Spinal cord (tissue), 10 donors: ENCODE measurements around the gene KCNH8. TPM values are rescaled to one million over a fixed set of nuclear protein-coding genes. Genes with fewer than 3 reads are reported as not detected.
"Not testable (repeated sequence)": the region's sequence is repeated elsewhere in the genome, so short reads cannot be mapped to it uniquely, and the experiment has no call there.

ENCODE experiments used
- DNase-seq, 6 donors: peaks; one replicate each; pipeline versions ENCODE4 v3.0.0 to v3.0.0-alpha.2; 2013 to 2015; ENCODE audit warnings: low spot score in 6 of 6, low read depth in 4 of 6
- H3K27ac ChIP-seq: one replicate; pipeline ENCODE4 v1.5.1; 2013; ENCODE audit warnings: low read depth, low read length, control low read depth
- H3K27me3 ChIP-seq: one replicate; pipeline ENCODE4 v1.6.1; 2013; ENCODE audit warnings: low read length; ENCODE audit not compliant: control insufficient read depth, insufficient read depth
- H3K36me3 ChIP-seq: one replicate; pipeline ENCODE4 v1.6.1; 2013; ENCODE audit warnings: low read length; ENCODE audit not compliant: control insufficient read depth, insufficient read depth
- H3K4me1 ChIP-seq: one replicate; pipeline ENCODE4 v1.6.1; 2013; ENCODE audit warnings: low read length; ENCODE audit not compliant: control insufficient read depth, insufficient read depth
- H3K4me3 ChIP-seq: one replicate; pipeline ENCODE4 v1.5.1; 2013; ENCODE audit warnings: low read depth, low read length, control low read depth
- H3K9me3 ChIP-seq: one replicate; pipeline ENCODE4 v1.6.1; 2013; ENCODE audit warnings: low read length; ENCODE audit not compliant: control insufficient read depth, insufficient read depth
- WGBS: methylation state at CpG from one replicate; pipeline ENCODE4 v1.1.5; 2013; ENCODE audit warnings: missing lambda C conversion rate; ENCODE audit not compliant: insufficient coverage; 5-methylcytosine and 5-hydroxymethylcytosine counted together
- polyA plus RNA-seq, 2 donors: library from polyadenylated mRNA; unstranded; fragments of 120-200 nt; gene quantifications; one replicate each; pipeline ENCODE4 v1.2.1, GENCODE V29; 2013; ENCODE audit not compliant: insufficient read length in 2 of 2
- total RNA-seq, 2 donors: library from RNA; depleted of rRNA in 1 of 2; stranded (reverse); fragments of 120-200 nt in 1 of 2; fragments of >200 nt in 1 of 2; gene quantifications; one replicate each; pipeline versions ENCODE4 v1.2.3 to v1.2.4, GENCODE V29; 2013 to 2014
- donor health status: healthy.

Gene KCNH8
- total and polyA plus RNA-seq, 4 donors = 4.1 to 10.6 (median 7.8) TPM

DNA sequence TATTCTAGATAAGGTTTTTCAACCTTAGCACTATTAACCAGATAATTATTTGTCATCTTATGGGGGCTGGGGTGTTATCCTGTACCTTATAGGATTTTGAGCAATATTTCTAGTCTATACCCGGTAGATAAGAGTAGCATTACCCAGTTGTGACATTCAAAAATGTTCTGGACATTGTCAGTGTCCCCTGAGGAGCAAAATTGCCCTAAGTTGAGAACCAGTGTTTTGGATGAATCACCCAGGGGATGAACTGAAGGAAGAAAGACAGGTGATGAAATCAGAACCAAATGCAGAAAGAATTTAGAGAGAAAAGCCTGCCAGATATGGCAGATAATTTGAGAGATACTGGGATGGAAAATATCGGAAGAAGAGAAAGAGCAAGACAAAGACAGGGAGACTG is 58.2 kb downstream of the KCNH8 start:
- 93% methylated on average over 2 of the region's 2 CpGs for WGBS
- H3K27ac ChIP-seq = no peak overlapping the region

DNA sequence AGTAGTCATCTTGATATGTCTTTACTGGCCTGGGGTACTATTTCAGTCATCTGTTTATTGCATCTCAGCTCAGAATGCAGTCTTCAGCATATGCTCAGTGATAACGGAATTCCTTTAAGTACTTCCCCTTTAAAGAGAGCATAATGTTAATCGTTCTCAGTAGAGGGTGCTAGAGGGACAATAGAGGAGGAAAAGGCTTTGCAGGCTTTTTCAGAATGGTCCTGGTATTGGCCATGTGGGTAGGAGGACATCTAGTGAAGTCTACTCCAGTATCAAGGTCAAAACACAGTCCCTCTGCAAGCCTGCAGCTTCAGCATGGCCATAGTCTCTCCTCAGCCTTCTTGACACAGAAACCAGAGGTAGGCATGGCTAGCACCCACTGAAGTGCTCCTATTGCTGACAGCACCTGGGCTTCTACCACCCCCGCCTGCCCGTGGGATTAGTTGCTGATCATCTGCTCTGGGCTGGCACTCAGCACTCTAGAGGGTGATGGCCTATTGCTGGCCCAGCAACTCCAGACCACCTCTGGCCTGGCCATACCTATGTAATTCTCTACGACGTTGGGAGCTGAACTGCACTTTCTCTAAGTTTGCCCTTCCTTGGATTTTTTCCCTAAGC is 65.4 kb downstream of the KCNH8 start:
- Histone ChIP-seq H3K4me3 (no peak overlapping the region), H3K9me3 (no peaks in the 10 kb centered on the region), H3K4me1 (no peaks in the 10 kb centered on the region), H3K27ac (no peak overlapping the region), H3K27me3 (no peaks in the 10 kb centered on the region), H3K36me3 (no peaks in the 10 kb centered on the region)
- no peak for DNase-seq
- WGBS = 97% methylated on average over 2 of the region's 6 CpGs

More for the DNA sequence above, 58.2 kb downstream of the KCNH8 start:
- DNase-seq = no peak
- Histone ChIP-seq H3K36me3 (no peaks in the 10 kb centered on the region), H3K4me3 (no peak overlapping the region), H3K9me3 (no peaks in the 10 kb centered on the region), H3K4me1 (no peaks in the 10 kb centered on the region), H3K27me3 (no peaks in the 10 kb centered on the region)

- H3K27me3 ChIP-seq = no peaks in the 10 kb centered on the region
- no peak for DNase-seq
- WGBS = 83% methylated on average over 1 of the region's 2 CpGs
- H3K4me1 ChIP-seq = no peaks in the 10 kb centered on the region
- no peak overlapping the region for H3K4me3 ChIP-seq
- H3K27ac ChIP-seq = no peak overlapping the region
- no peaks in the 10 kb centered on the region for H3K9me3 ChIP-seq
- no peaks in the 10 kb centered on the region for H3K36me3 ChIP-seq
These were observed 67.1 kb downstream of the KCNH8 start for GRCh38 chr3:19215427-19215826.

DNA sequence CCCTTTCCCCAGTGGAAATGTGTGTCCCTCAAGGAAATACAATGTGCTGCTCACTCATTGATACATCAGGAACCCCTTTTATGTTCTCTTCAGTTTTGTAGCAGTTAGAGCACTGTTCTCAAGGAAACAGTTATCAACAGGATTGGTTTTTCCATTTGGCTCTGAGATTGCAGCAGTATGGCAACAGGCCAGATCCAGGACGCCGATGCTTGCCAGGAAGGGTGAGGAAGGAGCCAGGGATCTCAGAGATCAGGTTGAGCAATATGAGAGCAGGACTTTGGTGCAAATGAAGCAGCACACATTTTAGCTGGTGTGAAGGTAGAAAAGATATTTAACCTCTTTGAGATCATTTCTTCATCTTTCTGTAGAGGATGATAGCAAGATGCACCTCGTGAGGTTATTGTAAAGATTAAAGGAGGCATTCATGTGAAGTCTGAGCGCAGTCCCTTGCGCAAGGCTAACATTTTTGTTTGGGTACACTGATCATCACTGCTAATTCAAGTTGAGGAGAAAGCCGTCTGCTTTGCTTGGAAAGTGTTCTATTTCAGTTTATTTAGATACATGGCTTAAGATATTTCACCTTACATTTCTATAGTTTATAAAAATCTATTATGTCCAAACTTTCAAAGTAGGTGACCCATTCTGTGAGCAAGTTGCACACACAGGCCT is 68.5 kb downstream of the KCNH8 start:
- H3K27me3 ChIP-seq = no peaks in the 10 kb centered on the region
- no peaks in the 10 kb centered on the region for H3K36me3 ChIP-seq
- 12% methylated on average over 2 of the region's 6 CpGs for WGBS
- H3K27ac ChIP-seq = no peak overlapping the region
- no peaks in the 10 kb centered on the region for H3K4me1 ChIP-seq
- H3K9me3 ChIP-seq = no peaks in the 10 kb centered on the region
- no peak overlapping the region for H3K4me3 ChIP-seq
- peak in 2 of 6 donors; percentile 28 to 38 for DNase-seq

- H3K36me3 ChIP-seq = no peaks in the 10 kb centered on the region
- H3K9me3 ChIP-seq = no peaks in the 10 kb centered on the region
- no CpG with 5 or more reads among the region's 1 CpG for WGBS
- no peaks in the 10 kb centered on the region for H3K4me1 ChIP-seq
- H3K4me3 ChIP-seq = no peak overlapping the region
- no peak overlapping the region for H3K27ac ChIP-seq
- H3K27me3 ChIP-seq = no peaks in the 10 kb centered on the region
- no peak for DNase-seq
These were observed 72.0 kb downstream of the KCNH8 start for GRCh38 chr3:19220311-19220710.

DNA sequence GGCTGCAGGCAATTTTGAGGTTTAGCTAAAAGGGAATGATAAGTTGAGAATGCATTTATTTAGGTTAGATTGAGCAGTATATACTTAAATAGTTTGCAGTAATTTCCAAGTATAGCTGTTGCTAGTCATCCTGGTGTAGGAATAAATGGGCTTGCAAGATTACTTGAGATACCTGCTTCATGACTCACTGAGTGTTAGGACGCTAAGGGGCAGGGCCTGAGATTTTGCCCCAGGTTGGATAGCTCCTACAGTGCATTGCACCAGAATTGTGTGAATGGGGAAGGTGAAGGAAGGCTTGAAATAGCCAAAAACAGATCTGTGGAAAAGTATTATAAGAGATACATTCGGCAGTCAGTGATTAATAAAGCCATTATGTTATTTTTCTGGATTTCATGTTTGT is 72.8 kb downstream of the KCNH8 start:
- Histone ChIP-seq H3K4me1 (no peaks in the 10 kb centered on the region), H3K27me3 (no peaks in the 10 kb centered on the region), H3K27ac (no peak overlapping the region), H3K36me3 (no peaks in the 10 kb centered on the region), H3K9me3 (no peaks in the 10 kb centered on the region), H3K4me3 (no peak overlapping the region)
- no peak for DNase-seq
- 80% methylated on average over 1 of the region's 2 CpGs for WGBS

GRCh38 chr3:19226479-19226878 is 78.2 kb downstream of the KCNH8 start:
- no peaks in the 10 kb centered on the region for H3K4me1 ChIP-seq
- H3K9me3 ChIP-seq = no peaks in the 10 kb centered on the region
- DNase-seq = peak in 1 of 6 donors; percentile 56
- H3K27me3 ChIP-seq = no peaks in the 10 kb centered on the region
- no peak overlapping the region for H3K27ac ChIP-seq
- WGBS = no CpG with 5 or more reads among the region's 2 CpGs
- H3K4me3 ChIP-seq = no peak overlapping the region
- H3K36me3 ChIP-seq = no peaks in the 10 kb centered on the region

DNA sequence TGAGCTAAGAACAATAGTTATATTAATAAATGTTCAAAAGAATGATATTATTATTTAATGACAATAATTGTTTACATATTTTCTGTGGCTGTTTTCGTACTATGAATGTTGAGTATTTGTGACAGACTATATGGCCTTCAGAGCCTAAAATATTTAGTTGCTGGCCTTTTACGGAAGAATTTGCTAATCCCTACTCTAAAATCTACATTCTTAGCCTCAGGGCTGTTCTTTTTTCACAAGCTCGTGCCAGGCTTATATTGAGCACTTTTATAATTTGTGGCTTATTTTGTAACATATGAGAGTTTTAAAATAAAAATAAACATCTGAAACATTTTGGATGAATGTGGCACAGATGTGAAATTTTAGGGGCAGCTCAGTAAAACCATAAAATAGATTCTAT is 79.9 kb downstream of the KCNH8 start:
- DNase-seq = no peak
- H3K36me3 ChIP-seq = no peaks in the 10 kb centered on the region
- no peak overlapping the region for H3K4me3 ChIP-seq
- no peak overlapping the region for H3K27ac ChIP-seq
- H3K9me3 ChIP-seq = no peaks in the 10 kb centered on the region
- no CpG with 5 or more reads among the region's 3 CpGs for WGBS
- H3K4me1 ChIP-seq = no peaks in the 10 kb centered on the region
- H3K27me3 ChIP-seq = no peaks in the 10 kb centered on the region

- DNase-seq = no peak
- no peak overlapping the region for H3K4me3 ChIP-seq
- peaks cover under 1% of the 10 kb centered on the region for H3K36me3 ChIP-seq
- no peak overlapping the region for H3K27ac ChIP-seq
- H3K4me1 ChIP-seq = no peaks in the 10 kb centered on the region
- no peaks in the 10 kb centered on the region for H3K9me3 ChIP-seq
- H3K27me3 ChIP-seq = no peaks in the 10 kb centered on the region
- WGBS = 100% methylated on average over 1 of the region's 1 CpG
These were observed 80.8 kb downstream of the KCNH8 start for GRCh38 chr3:19229086-19229485.

DNA sequence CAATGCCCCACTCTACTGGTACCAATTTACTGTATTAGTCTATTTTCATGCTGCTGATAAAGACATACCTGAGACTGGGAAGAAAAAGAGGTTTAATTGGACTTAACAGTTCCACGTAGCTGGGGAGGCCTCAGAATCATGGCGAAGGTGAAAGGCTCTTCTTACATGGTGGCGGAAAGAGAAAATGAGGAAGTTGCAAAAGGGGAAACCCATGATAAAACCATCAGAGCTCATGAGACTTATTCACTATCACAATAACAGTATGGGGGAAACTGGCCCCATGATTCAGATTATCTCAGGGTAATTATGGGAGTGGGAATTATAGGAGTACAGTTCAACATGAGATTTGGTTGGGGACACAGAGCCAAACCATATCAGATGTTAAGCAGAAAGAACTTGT is 81.6 kb downstream of the KCNH8 start:
- not testable (repeated sequence) for H3K4me1 ChIP-seq, DNase-seq, H3K9me3 ChIP-seq, H3K36me3 ChIP-seq, H3K27me3 ChIP-seq, H3K27ac ChIP-seq, H3K4me3 ChIP-seq
- whole genome bisulfite sequencing = 80% methylated on average over 1 of the region's 3 CpGs
